ENCODE data around the gene SLC30A4.

Gene SLC30A4

GRCh38 chr15:45549541-45550220 is 27.1 kb upstream of the SLC30A4 start:
- no peak for TF ChIP-seq TAF1 (IDR thresholded peaks at IDR 0.05; ENCODE audit: borderline replicate concordance, insufficient read depth, low read length)
- no peak for TF ChIP-seq REST (IDR thresholded peaks at IDR 0.05; ENCODE audit: insufficient read depth in 1 of 2, low read depth in 2 of 2, low read length in 2 of 2)
- TF ChIP-seq POLR2AphosphoS5 (IDR thresholded peaks at IDR 0.05; ENCODE audit: low read depth, low read length), result no peak
- no peak for TF ChIP-seq SIN3A (IDR thresholded peaks at IDR 0.05; ENCODE audit: borderline replicate concordance, insufficient read depth, low read length)
- no peak for TF ChIP-seq FOXP2 (optimal IDR thresholded peaks at IDR 0.05; ENCODE audit: borderline replicate concordance, extremely low read depth, extremely low read length, insufficient read depth)

GRCh38 chr15:45548753-45549520 is 26.4 kb upstream of the SLC30A4 start:
- TF ChIP-seq TAF1 (IDR thresholded peaks at IDR 0.05; ENCODE audit: borderline replicate concordance, insufficient read depth, low read length) (no peak), POLR2AphosphoS5 (IDR thresholded peaks at IDR 0.05; ENCODE audit: low read depth, low read length) (no peak), FOXP2 (optimal IDR thresholded peaks at IDR 0.05; ENCODE audit: borderline replicate concordance, extremely low read depth, extremely low read length, insufficient read depth) (no peak), SIN3A (IDR thresholded peaks at IDR 0.05; ENCODE audit: borderline replicate concordance, insufficient read depth, low read length) (no peak), REST (IDR thresholded peaks at IDR 0.05; ENCODE audit: insufficient read depth in 1 of 2, low read depth in 2 of 2, low read length in 2 of 2) (no peak)

GRCh38 chr15:45546789-45547188 is 24.2 kb upstream of the SLC30A4 start:
- no peak for TF ChIP-seq POLR2AphosphoS5 (IDR thresholded peaks at IDR 0.05; ENCODE audit: low read depth, low read length)
- TF ChIP-seq TAF1 (IDR thresholded peaks at IDR 0.05; ENCODE audit: borderline replicate concordance, insufficient read depth, low read length), result no peak
- TF ChIP-seq SIN3A (IDR thresholded peaks at IDR 0.05; ENCODE audit: borderline replicate concordance, insufficient read depth, low read length), result no peak
- no peak for TF ChIP-seq REST (IDR thresholded peaks at IDR 0.05; ENCODE audit: insufficient read depth in 1 of 2, low read depth in 2 of 2, low read length in 2 of 2)
- TF ChIP-seq FOXP2 (optimal IDR thresholded peaks at IDR 0.05; ENCODE audit: borderline replicate concordance, extremely low read depth, extremely low read length, insufficient read depth), result no peak

GRCh38 chr15:45544266-45545023 is 21.9 kb upstream of the SLC30A4 start:
- TF ChIP-seq POLR2AphosphoS5 (IDR thresholded peaks at IDR 0.05; ENCODE audit: low read depth, low read length) (no peak), TAF1 (IDR thresholded peaks at IDR 0.05; ENCODE audit: borderline replicate concordance, insufficient read depth, low read length) (no peak), FOXP2 (optimal IDR thresholded peaks at IDR 0.05; ENCODE audit: borderline replicate concordance, extremely low read depth, extremely low read length, insufficient read depth) (no peak), SIN3A (IDR thresholded peaks at IDR 0.05; ENCODE audit: borderline replicate concordance, insufficient read depth, low read length) (no peak), REST (IDR thresholded peaks at IDR 0.05; ENCODE audit: insufficient read depth in 1 of 2, low read depth in 2 of 2, low read length in 2 of 2) (no peak)
